NCI-H1105 (cell line): ENCODE measurements around the gene ATL1.

Experiments used
- DNase-seq: peaks from one replicate; lab custom pipeline; 2025; lab: John Stamatoyannopoulos, UW

ATL1 gene

GRCh38 chr14:50559990-50560930 lies at the start of gene ATL1:
ATL1 (plus strand) TSS chr14:50560145; CDS start chr14:50560266, 121 bp downstream.
- DNase-seq: peak; percentile 80

DNA sequence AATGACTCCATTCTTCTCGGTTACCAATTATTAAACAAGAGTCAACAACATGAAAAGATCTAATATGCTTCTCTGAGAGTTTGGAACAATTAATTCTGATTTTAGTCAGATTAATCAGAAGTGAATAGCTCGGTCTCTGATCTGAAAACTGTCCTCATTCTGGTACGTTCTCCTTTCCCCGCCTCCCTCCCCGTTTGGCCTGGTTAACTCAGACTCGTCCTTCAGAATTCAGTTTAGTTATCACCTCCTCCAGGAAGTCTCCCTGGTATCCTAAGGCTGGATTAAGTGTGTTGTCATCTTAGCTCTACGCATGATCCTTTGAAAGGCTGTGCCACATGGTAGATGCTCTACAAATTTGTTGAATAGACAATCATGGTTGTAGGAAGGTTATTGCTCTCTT lies 49.8 kb upstream of the ATL1 start:
- DNase-seq: no peak

DNA sequence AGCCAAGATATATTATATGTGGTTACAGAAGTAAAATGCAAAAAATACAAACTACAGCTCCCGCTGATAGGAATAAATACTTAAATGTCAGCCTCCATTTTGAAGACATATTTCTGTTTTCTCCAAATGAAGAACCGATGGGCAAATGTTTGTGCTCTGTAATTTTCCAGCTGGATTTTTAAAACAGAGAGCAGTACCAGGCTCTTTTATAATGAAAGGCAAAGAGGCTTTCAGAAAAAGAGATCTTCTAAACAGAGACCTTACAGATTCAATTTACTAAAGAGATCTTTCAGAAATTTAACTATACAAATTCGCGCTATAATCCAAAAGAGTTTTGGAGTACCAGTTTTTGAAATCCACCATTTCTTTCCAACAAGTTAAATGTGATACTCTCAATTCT lies 47.5 kb upstream of the ATL1 start:
- no peak for DNase-seq

GRCh38 chr14:50516091-50516490 lies 43.9 kb upstream of the ATL1 start:
- DNase-seq: no peak

- DNase-seq: no peak
Measured at GRCh38 chr14:50520947-50521815, 38.8 kb upstream of the ATL1 start.

GRCh38 chr14:50521912-50522341 lies 38.0 kb upstream of the ATL1 start:
- DNase-seq: no peak

DNA sequence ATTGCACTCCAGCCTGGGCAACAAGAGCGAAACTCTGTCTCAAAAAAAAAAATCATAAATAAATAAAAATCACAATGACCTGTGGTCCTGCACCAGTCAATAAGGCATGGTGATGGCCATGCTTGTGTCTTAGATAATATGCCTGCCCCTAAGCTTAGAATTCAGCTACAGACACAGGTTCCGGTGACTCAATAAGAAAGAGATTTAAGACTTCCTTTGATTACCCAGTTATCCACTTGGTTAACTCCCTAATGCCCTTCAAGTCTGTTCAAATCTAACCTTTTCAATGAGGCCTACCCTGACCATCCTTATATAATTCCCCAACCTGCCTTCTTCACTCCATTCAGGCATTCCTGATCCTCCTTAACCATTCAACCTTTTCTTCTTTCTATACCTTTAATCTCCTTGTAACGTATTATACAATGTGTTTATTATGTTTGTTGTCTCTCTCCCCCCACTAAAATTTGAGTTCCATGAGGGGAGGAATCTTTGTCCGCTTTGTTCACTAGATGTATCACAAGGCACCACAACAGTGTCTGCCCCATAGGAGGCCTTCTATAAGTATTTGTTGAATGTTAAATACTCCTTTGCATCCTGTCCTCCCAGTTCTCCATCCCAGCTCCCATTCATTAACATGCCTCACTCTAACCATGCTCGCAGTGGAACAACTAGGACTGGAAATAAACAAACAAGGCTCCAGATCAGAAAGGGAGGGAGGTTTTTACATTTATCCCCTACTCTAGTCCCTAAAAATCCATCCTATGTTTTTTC lies 36.5 kb upstream of the ATL1 start:
- DNase-seq: no peak

DNA sequence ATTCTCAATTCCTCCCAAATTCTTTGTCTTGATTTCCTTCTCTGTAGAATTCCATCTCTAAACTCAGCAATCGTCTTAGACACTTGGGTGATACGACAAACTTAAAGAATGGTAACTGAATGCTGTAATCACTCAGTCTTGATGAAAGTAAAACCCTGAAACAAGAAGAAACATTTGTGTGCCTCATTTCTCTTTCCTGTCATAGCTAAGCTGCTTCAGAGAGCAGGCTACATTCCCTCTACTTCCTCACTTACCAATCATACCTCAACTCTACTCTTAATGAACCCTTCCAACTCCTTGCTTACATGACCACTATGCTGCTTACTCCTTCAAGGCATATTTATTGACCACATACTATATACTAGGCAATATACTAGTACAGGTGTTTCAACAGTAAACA lies 35.9 kb upstream of the ATL1 start:
- DNase-seq: no peak

GRCh38 chr14:50524731-50525515 lies 35.0 kb upstream of the ATL1 start:
- DNase-seq: no peak

DNA sequence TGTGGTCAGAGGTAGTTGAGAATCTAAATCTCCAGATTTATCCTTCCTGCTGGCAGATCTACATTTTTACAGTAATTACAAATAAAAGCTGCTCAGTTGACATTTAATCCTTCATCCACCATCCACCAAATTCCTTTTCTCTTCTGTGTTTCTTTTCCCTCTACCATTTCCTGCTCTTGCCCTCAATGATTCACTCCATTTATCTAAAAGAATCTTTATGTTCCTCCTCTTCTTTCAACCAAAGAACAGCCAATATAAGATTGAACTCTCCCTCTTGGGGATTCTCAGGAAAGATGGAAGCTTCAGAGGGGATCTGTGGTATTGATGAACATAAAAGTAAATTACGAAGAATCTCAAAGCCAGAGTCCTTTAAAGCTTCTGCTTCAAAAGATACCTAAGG lies 31.9 kb upstream of the ATL1 start:
- no peak for DNase-seq

GRCh38 chr14:50529288-50530179 lies 30.4 kb upstream of the ATL1 start:
- no peak for DNase-seq

GRCh38 chr14:50530358-50530757 lies 29.6 kb upstream of the ATL1 start:
- no peak for DNase-seq

GRCh38 chr14:50530794-50531365 lies 29.1 kb upstream of the ATL1 start:
- no peak for DNase-seq

DNA sequence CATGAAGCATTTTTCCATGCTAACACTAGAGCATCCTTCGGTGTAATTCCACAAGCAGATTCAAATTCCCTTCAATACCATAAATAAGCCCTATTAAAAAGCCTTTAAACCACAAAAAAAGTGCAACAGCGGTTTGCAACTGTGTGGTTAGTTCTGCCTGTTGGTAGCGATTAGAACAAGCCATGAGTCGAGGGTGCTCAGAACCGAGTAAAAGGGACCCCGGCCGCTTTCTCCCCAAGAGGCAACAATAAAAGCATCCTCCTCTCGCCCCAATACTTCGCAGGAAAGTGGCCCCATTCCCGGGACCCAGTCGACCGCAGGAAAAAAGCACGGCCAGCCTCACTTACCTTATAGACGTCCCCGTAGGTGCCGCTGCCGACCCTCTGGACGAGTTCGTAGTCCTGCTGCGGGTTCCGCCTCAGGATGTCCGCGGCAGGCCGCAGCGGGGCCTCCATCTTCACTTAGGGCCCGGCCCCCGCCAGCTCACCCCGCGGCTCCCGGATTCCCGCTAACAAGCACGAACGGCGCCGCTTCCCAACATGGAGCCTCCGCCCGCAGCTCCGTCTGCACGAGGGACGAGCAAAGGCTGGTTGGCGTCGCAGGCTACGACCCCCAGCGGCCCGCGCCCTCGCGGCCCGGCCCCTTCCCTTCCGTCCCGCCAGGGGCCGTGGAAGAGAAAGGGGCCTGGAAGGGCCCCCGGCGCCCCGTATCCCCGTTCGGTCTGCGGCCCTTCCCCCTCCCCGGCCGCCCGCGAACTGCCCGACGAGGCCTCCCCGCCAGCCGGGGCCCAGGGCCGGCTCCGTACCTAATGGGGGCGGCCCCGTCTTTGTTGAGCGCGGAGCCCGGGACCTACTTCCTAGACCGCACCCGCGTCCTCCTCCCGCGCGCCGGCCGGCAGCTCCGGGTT lies 28.1 kb upstream of the ATL1 start:
- DNase-seq: peak; percentile 52

- peak; percentile 92 for DNase-seq
Measured at GRCh38 chr14:50532502-50533240, 27.3 kb upstream of the ATL1 start, which contains the start of gene MAP4K5. MAP4K5 (minus strand) TSS chr14:50532569; CDS start chr14:50532049, 520 bp downstream.

DNA sequence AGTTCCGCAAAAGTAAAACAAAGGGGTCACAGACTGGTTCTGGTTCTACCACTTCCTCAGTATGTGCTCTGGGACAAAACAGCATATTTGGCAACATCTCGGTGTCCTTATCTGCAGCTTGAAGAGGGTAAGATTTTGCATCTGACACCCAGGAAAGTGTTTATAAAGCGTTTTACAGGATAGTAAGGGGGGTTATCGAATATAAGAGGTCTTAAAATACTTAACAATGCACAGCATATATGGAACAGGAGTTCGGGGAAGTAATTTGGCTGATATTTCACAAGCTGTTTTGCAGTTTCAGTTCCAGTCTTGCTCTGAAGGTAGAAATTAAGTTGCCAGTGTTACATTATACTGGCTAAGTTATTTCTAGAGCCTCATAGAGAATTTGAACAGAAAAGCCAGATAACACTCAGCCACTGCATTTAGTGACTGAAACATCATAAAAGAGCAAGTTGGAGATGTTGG lies 26.7 kb upstream of the ATL1 start:
- no peak for DNase-seq

GRCh38 chr14:50533806-50534205 lies 26.1 kb upstream of the ATL1 start:
- DNase-seq: no peak

DNA sequence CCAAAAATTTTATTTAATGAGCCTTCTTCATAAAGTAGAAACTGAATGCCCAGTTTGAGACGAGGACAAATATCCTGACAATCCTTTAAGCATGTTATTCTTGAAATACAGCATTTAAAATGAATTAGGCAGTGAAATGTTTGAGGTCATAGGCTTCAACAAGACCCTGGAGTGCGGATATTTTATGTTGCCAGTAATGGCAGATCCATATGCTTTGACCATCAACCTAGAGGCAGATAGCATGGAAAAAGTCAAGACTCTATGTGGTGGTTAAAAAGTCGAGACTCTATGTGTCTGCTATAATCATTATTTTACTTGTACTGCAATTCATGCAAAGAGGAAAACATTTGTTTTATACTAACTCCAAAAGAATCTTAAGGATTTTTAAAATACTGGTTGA lies 25.5 kb upstream of the ATL1 start:
- DNase-seq: no peak
